NOMO-1 (cell line): ENCODE measurements around the gene CDC42SE2.

ENCODE experiments used
- DNase-seq, 2 experiments: peaks; one replicate each; lab custom pipeline; 2025; ENCODE audit not compliant: unreplicated experiment in 2 of 2; lab: John Stamatoyannopoulos, UW

The CDC42SE2 gene

GRCh38 chr5:131263648-131264450 lies at the start of gene CDC42SE2:
Gene CDC42SE2 (plus strand): TSS chr5:131264053. CDS start chr5:131359494, 95,441 bp downstream.
- peak; percentile 82 to 93 for DNase-seq

- DNase-seq: no peak
Observed at GRCh38 chr5:131214609-131215227, 49.1 kb upstream of the CDC42SE2 start.

GRCh38 chr5:131217791-131218190 lies 46.1 kb upstream of the CDC42SE2 start:
- no peak for DNase-seq

- DNase-seq: no peak
Observed at GRCh38 chr5:131218392-131218791, 45.5 kb upstream of the CDC42SE2 start.

GRCh38 chr5:131220566-131220965 lies 43.3 kb upstream of the CDC42SE2 start:
- DNase-seq: no peak

GRCh38 chr5:131221008-131221703 lies 42.7 kb upstream of the CDC42SE2 start:
- no peak for DNase-seq

GRCh38 chr5:131221888-131222287 lies 42.0 kb upstream of the CDC42SE2 start:
- peak; percentile 6 to 68 for DNase-seq

- DNase-seq: no peak
Observed at GRCh38 chr5:131222731-131223130, 41.1 kb upstream of the CDC42SE2 start.

- DNase-seq: no peak
Observed at GRCh38 chr5:131223751-131224386, 40.0 kb upstream of the CDC42SE2 start.

GRCh38 chr5:131224387-131225201 lies 39.3 kb upstream of the CDC42SE2 start:
- DNase-seq: peak; percentile 63 to 96

- DNase-seq: no peak
Observed at GRCh38 chr5:131225282-131225974, 38.4 kb upstream of the CDC42SE2 start.

- no peak for DNase-seq
Observed at GRCh38 chr5:131226899-131227298, 37.0 kb upstream of the CDC42SE2 start.

- no peak for DNase-seq
Observed at GRCh38 chr5:131228646-131229045, 35.2 kb upstream of the CDC42SE2 start.

- no peak for DNase-seq
Observed at GRCh38 chr5:131229623-131230022, 34.2 kb upstream of the CDC42SE2 start.

GRCh38 chr5:131230406-131230805 lies 33.4 kb upstream of the CDC42SE2 start:
- DNase-seq: peak in 1 of 2 experiments; percentile 58

- no peak for DNase-seq
Observed at GRCh38 chr5:131239686-131240085, 24.2 kb upstream of the CDC42SE2 start.

- no peak for DNase-seq
Observed at GRCh38 chr5:131242728-131243255, 21.1 kb upstream of the CDC42SE2 start.

- DNase-seq: no peak
Observed at GRCh38 chr5:131245312-131245711, 18.5 kb upstream of the CDC42SE2 start.

GRCh38 chr5:131245948-131246347 lies 17.9 kb upstream of the CDC42SE2 start:
- no peak for DNase-seq
